Measurements from ENCODE around the gene USP9Y. TPM values are rescaled to one million over a fixed set of nuclear protein-coding genes. Genes with fewer than 3 reads are reported as not detected.

USP9Y gene
- total and polyA plus RNA-seq, 10 of the 15 experiments (the other 5 are each of a cell fraction or from before 2014, with no cell fraction given) = 0.08 TPM; not detected in 9

DNA sequence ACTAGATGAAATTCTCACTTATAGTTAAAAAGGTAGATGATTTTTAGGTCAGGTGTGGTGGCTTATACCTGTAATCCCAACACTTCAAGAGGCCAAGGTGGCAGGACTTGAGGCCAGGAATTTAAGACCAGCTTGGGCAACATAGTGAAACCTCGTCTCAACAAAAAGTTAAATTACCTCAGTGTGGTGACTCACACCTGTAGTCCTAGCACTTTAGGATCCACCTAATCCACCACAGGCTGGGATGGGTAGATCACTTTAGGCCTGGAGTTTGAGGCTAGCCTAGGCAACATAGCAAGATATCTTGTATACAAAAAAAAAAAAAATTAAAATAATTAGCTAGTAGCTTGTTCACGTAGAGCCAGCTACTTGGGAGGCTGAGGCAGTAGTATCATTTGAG lies 140.3 kb downstream of the USP9Y start (continued):
- TF ChIP-seq, protein P1, sequence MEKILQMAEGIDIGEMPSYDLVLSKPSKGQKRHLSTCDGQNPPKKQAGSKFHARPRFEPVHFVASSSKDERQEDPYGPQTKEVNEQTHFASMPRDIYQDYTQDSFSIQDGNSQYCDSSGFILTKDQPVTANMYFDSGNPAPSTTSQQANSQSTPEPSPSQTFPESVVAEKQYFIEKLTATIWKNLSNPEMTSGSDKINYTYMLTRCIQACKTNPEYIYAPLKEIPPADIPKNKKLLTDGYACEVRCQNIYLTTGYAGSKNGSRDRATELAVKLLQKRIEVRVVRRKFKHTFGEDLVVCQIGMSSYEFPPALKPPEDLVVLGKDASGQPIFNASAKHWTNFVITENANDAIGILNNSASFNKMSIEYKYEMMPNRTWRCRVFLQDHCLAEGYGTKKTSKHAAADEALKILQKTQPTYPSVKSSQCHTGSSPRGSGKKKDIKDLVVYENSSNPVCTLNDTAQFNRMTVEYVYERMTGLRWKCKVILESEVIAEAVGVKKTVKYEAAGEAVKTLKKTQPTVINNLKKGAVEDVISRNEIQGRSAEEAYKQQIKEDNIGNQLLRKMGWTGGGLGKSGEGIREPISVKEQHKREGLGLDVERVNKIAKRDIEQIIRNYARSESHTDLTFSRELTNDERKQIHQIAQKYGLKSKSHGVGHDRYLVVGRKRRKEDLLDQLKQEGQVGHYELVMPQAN (conservative IDR thresholded peaks at IDR 0.05) = no peak
- TF ChIP-seq NFYB (IDR thresholded peaks at IDR 0.05; ENCODE audit: insufficient read depth, low read depth, low read length) (no peak), PML (IDR thresholded peaks at IDR 0.05; ENCODE audit: low read length) (no peak)

- Histone ChIP-seq H3K4me3 (no peak overlapping the region), H2AFZ (ENCODE audit: control insufficient read depth, low read depth, low read length) (no peak overlapping the region), H3K9me3 (replicated peaks; ENCODE audit: control insufficient read depth, insufficient read depth, low read length) (no peaks in the 10 kb centered on the region), H3K79me2 (ENCODE audit: control insufficient read depth, insufficient read depth, low read length) (no peaks in the 10 kb centered on the region), H3K4me1 (ENCODE audit: control insufficient read depth, insufficient read depth, low read length) (no peaks in the 10 kb centered on the region), H3K4me2 (ENCODE audit: control insufficient read depth, insufficient read depth) (no peak overlapping the region), H3K27me3 (replicated peaks in 1 of 2; ENCODE audit: control insufficient read depth in 2 of 2, insufficient read depth in 2 of 2, low read length in 1 of 2) (no peaks in the 10 kb centered on the region), H4K20me1 (ENCODE audit: control insufficient read depth, insufficient read depth) (no peaks in the 10 kb centered on the region), H3K9ac (ENCODE audit: control insufficient read depth, insufficient read depth, low read length) (no peak overlapping the region), H3K27ac (ENCODE audit: control insufficient read depth, insufficient read depth) (no peak overlapping the region), H3K36me3 (ENCODE audit: control insufficient read depth in 2 of 2, insufficient read depth in 2 of 2, low read length in 1 of 2) (no peaks in the 10 kb centered on the region)
- intact Hi-C loops (cut with micrococcal nuclease; ENCODE audit: unreplicated experiment) = no loop called here
- ATAC-seq = no peak
- ChIA-PET SMC1A (ENCODE audit: uncharacterized antibody, unreplicated experiment) (no interaction called here), CTCF (no interaction called here), POLR2A (no interaction called here), RAD21 (ENCODE audit: unreplicated experiment) (no interaction called here)
- in situ Hi-C loops (cut with MboI) = no loop called here
- no peak for DNase-seq (ENCODE audit: low read depth, low spot score)
- no CpG with 5 or more reads among the region's 3 CpGs for WGBS (ENCODE audit: insufficient coverage, insufficient replicate concordance, low lambda C conversion rate, missing lambda C conversion rate)
- BruUV-seq (replicated peaks) = no TSS peak
- FAIRE-seq = no peak
- TF ChIP-seq SMC3 (IDR thresholded peaks at IDR 0.05; ENCODE audit: borderline replicate concordance, low read length) (no peak), NR2F1 (conservative IDR thresholded peaks at IDR 0.05) (no peak), E4F1 (IDR thresholded peaks at IDR 0.05; ENCODE audit: borderline replicate concordance, partially characterized antibody) (no peak), LARP7 (IDR thresholded peaks at IDR 0.05) (no peak), STAT3 (IDR thresholded peaks at IDR 0.05; ENCODE audit: low read depth, low read length) (no peak), ATF7 (IDR thresholded peaks at IDR 0.05; ENCODE audit: low read depth) (no peak), NBN (IDR thresholded peaks at IDR 0.05) (no peak), GABPA (IDR thresholded peaks at IDR 0.05; ENCODE audit: low read depth) (no peak)
- TF ChIP-seq, protein P2, sequence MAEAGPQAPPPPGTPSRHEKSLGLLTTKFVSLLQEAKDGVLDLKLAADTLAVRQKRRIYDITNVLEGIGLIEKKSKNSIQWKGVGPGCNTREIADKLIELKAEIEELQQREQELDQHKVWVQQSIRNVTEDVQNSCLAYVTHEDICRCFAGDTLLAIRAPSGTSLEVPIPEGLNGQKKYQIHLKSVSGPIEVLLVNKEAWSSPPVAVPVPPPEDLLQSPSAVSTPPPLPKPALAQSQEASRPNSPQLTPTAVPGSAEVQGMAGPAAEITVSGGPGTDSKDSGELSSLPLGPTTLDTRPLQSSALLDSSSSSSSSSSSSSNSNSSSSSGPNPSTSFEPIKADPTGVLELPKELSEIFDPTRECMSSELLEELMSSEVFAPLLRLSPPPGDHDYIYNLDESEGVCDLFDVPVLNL (IDR thresholded peaks at IDR 0.05; ENCODE audit: low read depth, low read length) = no peak
- TF ChIP-seq, protein P3, sequence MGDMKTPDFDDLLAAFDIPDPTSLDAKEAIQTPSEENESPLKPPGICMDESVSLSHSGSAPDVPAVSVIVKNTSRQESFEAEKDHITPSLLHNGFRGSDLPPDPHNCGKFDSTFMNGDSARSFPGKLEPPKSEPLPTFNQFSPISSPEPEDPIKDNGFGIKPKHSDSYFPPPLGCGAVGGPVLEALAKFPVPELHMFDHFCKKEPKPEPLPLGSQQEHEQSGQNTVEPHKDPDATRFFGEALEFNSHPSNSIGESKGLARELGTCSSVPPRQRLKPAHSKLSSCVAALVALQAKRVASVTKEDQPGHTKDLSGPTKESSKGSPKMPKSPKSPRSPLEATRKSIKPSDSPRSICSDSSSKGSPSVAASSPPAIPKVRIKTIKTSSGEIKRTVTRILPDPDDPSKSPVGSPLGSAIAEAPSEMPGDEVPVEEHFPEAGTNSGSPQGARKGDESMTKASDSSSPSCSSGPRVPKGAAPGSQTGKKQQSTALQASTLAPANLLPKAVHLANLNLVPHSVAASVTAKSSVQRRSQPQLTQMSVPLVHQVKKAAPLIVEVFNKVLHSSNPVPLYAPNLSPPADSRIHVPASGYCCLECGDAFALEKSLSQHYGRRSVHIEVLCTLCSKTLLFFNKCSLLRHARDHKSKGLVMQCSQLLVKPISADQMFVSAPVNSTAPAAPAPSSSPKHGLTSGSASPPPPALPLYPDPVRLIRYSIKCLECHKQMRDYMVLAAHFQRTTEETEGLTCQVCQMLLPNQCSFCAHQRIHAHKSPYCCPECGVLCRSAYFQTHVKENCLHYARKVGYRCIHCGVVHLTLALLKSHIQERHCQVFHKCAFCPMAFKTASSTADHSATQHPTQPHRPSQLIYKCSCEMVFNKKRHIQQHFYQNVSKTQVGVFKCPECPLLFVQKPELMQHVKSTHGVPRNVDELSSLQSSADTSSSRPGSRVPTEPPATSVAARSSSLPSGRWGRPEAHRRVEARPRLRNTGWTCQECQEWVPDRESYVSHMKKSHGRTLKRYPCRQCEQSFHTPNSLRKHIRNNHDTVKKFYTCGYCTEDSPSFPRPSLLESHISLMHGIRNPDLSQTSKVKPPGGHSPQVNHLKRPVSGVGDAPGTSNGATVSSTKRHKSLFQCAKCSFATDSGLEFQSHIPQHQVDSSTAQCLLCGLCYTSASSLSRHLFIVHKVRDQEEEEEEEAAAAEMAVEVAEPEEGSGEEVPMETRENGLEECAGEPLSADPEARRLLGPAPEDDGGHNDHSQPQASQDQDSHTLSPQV (IDR thresholded peaks at IDR 0.05) = no peak
- TF ChIP-seq, protein P4, sequence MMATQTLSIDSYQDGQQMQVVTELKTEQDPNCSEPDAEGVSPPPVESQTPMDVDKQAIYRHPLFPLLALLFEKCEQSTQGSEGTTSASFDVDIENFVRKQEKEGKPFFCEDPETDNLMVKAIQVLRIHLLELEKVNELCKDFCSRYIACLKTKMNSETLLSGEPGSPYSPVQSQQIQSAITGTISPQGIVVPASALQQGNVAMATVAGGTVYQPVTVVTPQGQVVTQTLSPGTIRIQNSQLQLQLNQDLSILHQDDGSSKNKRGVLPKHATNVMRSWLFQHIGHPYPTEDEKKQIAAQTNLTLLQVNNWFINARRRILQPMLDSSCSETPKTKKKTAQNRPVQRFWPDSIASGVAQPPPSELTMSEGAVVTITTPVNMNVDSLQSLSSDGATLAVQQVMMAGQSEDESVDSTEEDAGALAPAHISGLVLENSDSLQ (IDR thresholded peaks at IDR 0.05) = no peak
These were observed 145.8 kb downstream of the USP9Y start for GRCh38 chrY:12846793-12847192.

Data from GM12878 (cell line).